Activated gamma-delta T cell treated with anti-CD3 and anti-CD28 coated beads, Interleukin-2, amount 50 U/mL, for 16 hours (primary cell): ENCODE data around the gene C11orf58.

Source experiments
- DNase-seq: peaks from one replicate; pipeline ENCODE4 v3.0.0-alpha.2; 2020; ENCODE audit warnings: low read depth

The C11orf58 gene

GRCh38 chr11:16785520-16786128, 47.2 kb downstream of the C11orf58 start:
- peak; percentile 32 for DNase-seq

- DNase-seq, result no peak
These were observed 47.7 kb downstream of the C11orf58 start for GRCh38 chr11:16786131-16786530.

GRCh38 chr11:16787035-16787742, 48.7 kb downstream of the C11orf58 start:
- no peak for DNase-seq

GRCh38 chr11:16788141-16789062, 50.0 kb downstream of the C11orf58 start:
- DNase-seq, result peak; percentile 38

GRCh38 chr11:16789063-16789420, 50.6 kb downstream of the C11orf58 start:
- DNase-seq, result no peak

GRCh38 chr11:16789560-16790485, 51.4 kb downstream of the C11orf58 start:
- no peak for DNase-seq

- DNase-seq, result no peak
These were observed 52.2 kb downstream of the C11orf58 start for GRCh38 chr11:16790486-16791190.

- DNase-seq, result no peak
These were observed 52.9 kb downstream of the C11orf58 start for GRCh38 chr11:16791191-16791961.

GRCh38 chr11:16792426-16792825, 54.0 kb downstream of the C11orf58 start:
- DNase-seq, result no peak

- DNase-seq, result no peak
These were observed 54.6 kb downstream of the C11orf58 start for GRCh38 chr11:16793009-16793408.

GRCh38 chr11:16793511-16793910, 55.1 kb downstream of the C11orf58 start:
- DNase-seq, result no peak

- DNase-seq, result no peak
These were observed 55.8 kb downstream of the C11orf58 start for GRCh38 chr11:16794047-16794818.

GRCh38 chr11:16795146-16795545, 56.7 kb downstream of the C11orf58 start:
- no peak for DNase-seq

GRCh38 chr11:16796311-16796710, 57.9 kb downstream of the C11orf58 start:
- no peak for DNase-seq

GRCh38 chr11:16797776-16798175, 59.3 kb downstream of the C11orf58 start:
- DNase-seq, result no peak

GRCh38 chr11:16799221-16799620, 60.8 kb downstream of the C11orf58 start:
- no peak for DNase-seq

GRCh38 chr11:16799890-16800289, 61.4 kb downstream of the C11orf58 start:
- no peak for DNase-seq

- no peak for DNase-seq
These were observed 61.9 kb downstream of the C11orf58 start for GRCh38 chr11:16800382-16800781.

- DNase-seq, result no peak
These were observed 63.0 kb downstream of the C11orf58 start for GRCh38 chr11:16801288-16801980.
